K562 (cell line): ENCODE measurements around the gene FSTL3. TPM values are rescaled to one million over a fixed set of nuclear protein-coding genes. Genes with fewer than 3 reads are reported as not detected.
A peak's percentile ranks its signal among the peaks of the same experiment; 100 is the strongest.

ENCODE experiments used
- ATAC-seq: fragments of 200-7000 bp; cut with Tn5 transposase; 3 replicates; pipeline ENCODE4 v1.9.1; 2020; ENCODE audit warnings: moderate library complexity
- BruUV-seq: library from RNA; stranded (reverse); fragments of 400-500 nt; replicated peaks from 2 replicates; lab custom pipeline; 2021; lab: Mats Ljungman, UMichigan
- CTCF ChIA-PET: fragments of 300-600 bp; formaldehyde crosslinking; extraction: SDS; loops from one replicate; lab custom pipeline; 2021; ENCODE audit warnings: low intra/inter-chr PET ratio; lab: Yijun Ruan, JAX
- POLR2A ChIA-PET: fragments of 300-600, 350-650 bp; sonication (Branson Sonifier 250); formaldehyde crosslinking; extraction: SDS; loops from one replicate; lab custom pipeline; 2021; ENCODE audit warnings: antibody characterized with exemption, inconsistent platforms; lab: Yijun Ruan, JAX
- DNase-seq, 4 experiments: peaks; one replicate each; pipeline versions ENCODE4 v3.0.0 to v3.0.0-alpha.2; 2011 to 2018; ENCODE audit warnings: low spot score in 3 of 4, mixed read lengths in 3 of 4; ENCODE audit errors: extremely low read depth in 1 of 4
- FAIRE-seq: peaks from 2 replicates; lab custom pipeline; 2011; peaks lifted over from hg19 to GRCh38; lab: Jason Lieb, UNC
- H2AFZ ChIP-seq: 2 replicates; pipeline ENCODE4 v1.6.0; 2011; ENCODE audit warnings: low read depth, low read length, control low read depth, inconsistent platforms
- H3K27ac ChIP-seq: fragments of 200-600 bp; 3 replicates; pipeline ENCODE4 v1.8.0; 2011; ENCODE audit warnings: low read depth, mild to moderate bottlenecking, control low read depth, inconsistent platforms, low read length, moderate library complexity, mixed read lengths; ENCODE audit errors: extremely low read depth
- H3K27me3 ChIP-seq, 2 experiments: fragments of 300-600 bp in 1 of 2; 2 replicates in 1 of 2; 3 replicates in 1 of 2; pipeline versions ENCODE4 v1.6.0 to v1.8.0; 2011; ENCODE audit warnings: inconsistent platforms in 2 of 2, low read length in 2 of 2, mild to moderate bottlenecking in 1 of 2, mixed read lengths in 1 of 2, moderate library complexity in 1 of 2; ENCODE audit not compliant: control insufficient read depth in 2 of 2, insufficient read depth in 2 of 2
- H3K36me3 ChIP-seq: fragments of 300-600 bp; 3 replicates; pipeline ENCODE4 v1.8.0; 2011; ENCODE audit warnings: mild to moderate bottlenecking, low read length, inconsistent platforms; ENCODE audit not compliant: control insufficient read depth, insufficient read depth
- H3K4me1 ChIP-seq, 2 experiments: fragments of 200-600 bp in 1 of 2; replicated peaks in 1 of 2; 2 replicates in 1 of 2; 3 replicates in 1 of 2; pipeline versions ENCODE4 v1.5.1 to v1.8.0; 2011; ENCODE audit warnings: inconsistent platforms in 2 of 2, low read length in 2 of 2, mild to moderate bottlenecking in 1 of 2, mixed read lengths in 1 of 2, moderate library complexity in 1 of 2; ENCODE audit not compliant: control insufficient read depth in 2 of 2, insufficient read depth in 2 of 2
- H3K4me2 ChIP-seq: 2 replicates; pipeline ENCODE4 v1.6.1; 2011; ENCODE audit warnings: low read length, control low read depth, inconsistent platforms, mixed read lengths; ENCODE audit not compliant: insufficient read depth
- H3K4me3 ChIP-seq: fragments of 200-600 bp; sonication (generic), shearing (Covaris generic); 2 replicates; pipeline ENCODE4 v1.5.1; 2016; ENCODE audit warnings: control low read depth, inconsistent platforms
- H3K79me2 ChIP-seq: fragments of 200-600 bp; 3 replicates; pipeline ENCODE4 v1.8.0; 2011; ENCODE audit warnings: low read length, inconsistent platforms; ENCODE audit not compliant: control insufficient read depth, insufficient read depth
- H3K9ac ChIP-seq, 2 experiments: 2 replicates each; pipeline versions ENCODE4 v1.6.0 to v1.6.1; 2011; ENCODE audit warnings: low read depth in 2 of 2, low read length in 2 of 2, control low read depth in 1 of 2, inconsistent platforms in 1 of 2, mild to moderate bottlenecking in 1 of 2, mixed read lengths in 1 of 2; ENCODE audit not compliant: insufficient read depth in 1 of 2
- H3K9me1 ChIP-seq: one replicate; pipeline ENCODE4 v1.6.0; 2011; ENCODE audit warnings: inconsistent platforms, mild to moderate bottlenecking, low read length, moderate library complexity; ENCODE audit not compliant: control insufficient read depth, insufficient read depth
- H3K9me3 ChIP-seq: replicated peaks from 2 replicates; pipeline ENCODE4 v1.5.1; 2011; ENCODE audit warnings: low read depth, low read length, inconsistent platforms; ENCODE audit not compliant: control insufficient read depth, insufficient read depth
- H4K20me1 ChIP-seq: replicated peaks from 2 replicates; pipeline ENCODE4 v1.6.1; 2011; ENCODE audit warnings: low read length, inconsistent platforms, mixed read lengths; ENCODE audit not compliant: control insufficient read depth, insufficient read depth
- BCOR ChIP-seq: fragments of 450-650 bp; IDR thresholded peaks from 2 replicates; pipeline ENCODE4 v1.6.1; 2016
- GATA2 ChIP-seq: sonication (generic); formaldehyde crosslinking; IDR thresholded peaks from 2 replicates; pipeline ENCODE4 v1.4.0; 2020; ENCODE audit warnings: mild to moderate bottlenecking, missing genetic modification reagents
- GTF2E2 ChIP-seq: fragments of 200-800 bp; sonication (Bioruptor generic); IDR thresholded peaks from 2 replicates; pipeline ENCODE4 v1.6.1; 2016; ENCODE audit warnings: missing genetic modification characterization, missing compliant biosample characterization
- MAZ ChIP-seq, 2 experiments: fragments of 450-650 bp in 1 of 2; sonication (generic) in 1 of 2; formaldehyde crosslinking; IDR thresholded peaks in 1 of 2; conservative IDR thresholded peaks in 1 of 2; 2 replicates each; pipeline versions ENCODE4 v1.4.0 to v1.5.0; 2020; ENCODE audit warnings: mild to moderate bottlenecking in 1 of 2, missing genetic modification reagents in 1 of 2
- NFE2 ChIP-seq: IDR thresholded peaks from 2 replicates; pipeline ENCODE4 v1.6.1; 2014; ENCODE audit warnings: antibody characterized with exemption, low read depth
- PHF8 ChIP-seq: fragments of 200-600 bp; sonication (generic); IDR thresholded peaks from 2 replicates; pipeline ENCODE4 v1.6.1; 2012; ENCODE audit warnings: mixed run types, mild to moderate bottlenecking, inconsistent platforms, low read length, moderate library complexity, borderline replicate concordance
- RBM25 ChIP-seq: fragments of 200-400 bp; formaldehyde crosslinking; IDR thresholded peaks from 2 replicates; pipeline ENCODE4 v1.6.1; 2018; ENCODE audit warnings: low read length, low read depth, moderate library complexity; ENCODE audit not compliant: severe bottlenecking
- ZBTB7A ChIP-seq: IDR thresholded peaks from 2 replicates; pipeline ENCODE4 v1.6.1; 2011; ENCODE audit warnings: low read depth, mild to moderate bottlenecking, low read length, moderate library complexity, borderline replicate concordance; ENCODE audit not compliant: control insufficient read depth
- ZFX ChIP-seq: sonication (generic); formaldehyde crosslinking; IDR thresholded peaks from 2 replicates; pipeline ENCODE4 v1.8.0; 2022; ENCODE audit warnings: mild to moderate bottlenecking, missing genetic modification reagents, moderate library complexity
- ZNF408 ChIP-seq: fragments of 250-450 bp; sonication (Bioruptor Pico); IDR thresholded peaks from 2 replicates; pipeline ENCODE4 v1.4.0; 2020; ENCODE audit warnings: low read depth, mild to moderate bottlenecking, moderate library complexity
- ZNF586 ChIP-seq: fragments of 450-650 bp; formaldehyde crosslinking; conservative IDR thresholded peaks from 2 replicates; pipeline ENCODE4 v1.4.0; 2020; ENCODE audit warnings: mild to moderate bottlenecking, moderate library complexity
- ZNF589 ChIP-seq: fragments of 200-800 bp; sonication (Bioruptor generic); IDR thresholded peaks from 2 replicates; pipeline ENCODE4 v1.6.1; 2016; ENCODE audit warnings: low read depth, missing genetic modification characterization, missing compliant biosample characterization
- WGBS: fragments of 100-300 bp; shearing (Covaris generic); methylation state at CpG from one replicate; pipeline ENCODE4 v1.1.6; 2016; ENCODE audit warnings: low coverage, mixed read lengths; ENCODE audit not compliant: insufficient coverage; ENCODE audit errors: missing lambda C conversion rate; 5-methylcytosine and 5-hydroxymethylcytosine counted together
- in situ Hi-C: fragments of 300-500 bp; cut with MboI; formaldehyde crosslinking; loops from 4 replicates; pipeline ENCODE4 v1.15.0; 2018; ENCODE audit warnings: inconsistent platforms, mixed read lengths
- intact Hi-C: fragments of 100-400 bp; cut with micrococcal nuclease; formaldehyde crosslinking; loops from 2 replicates; pipeline ENCODE4 v1.14.2; 2022
- polyA plus RNA-seq, 8 experiments: library from polyadenylated mRNA; depleted of rRNA in 4 of 8; stranded (reverse) in 5 of 8; unstranded in 3 of 8; fragments of >200 nt; fragmentation: Nextera tagmentation in 2 of 8; fragmentation: Illumina TruSeq in 1 of 8; extraction: Ambion mirVana in 2 of 8; extraction: Trizol in 1 of 8; gene quantifications; 2 replicates each; pipeline versions ENCODE4 v1.2.1 to v1.2.3, GENCODE V29; 2011 to 2014; ENCODE audit warnings: inconsistent platforms in 1 of 8, missing spikeins in 1 of 8
- total RNA-seq, 7 experiments: library from RNA; depleted of rRNA in 6 of 7; stranded (reverse); fragments of >200 nt in 6 of 7; fragmentation: Illumina TruSeq in 2 of 7; extraction: Trizol in 2 of 7; gene quantifications; 2 replicates each; pipeline versions ENCODE4 v1.2.1 to v1.2.3, GENCODE V29; 2011 to 2021; ENCODE audit warnings: low replicate concordance in 1 of 7
- TF ChIP-seq, protein P1 (sequence below): fragments of 200-800 bp; sonication (Bioruptor generic); IDR thresholded peaks from 2 replicates; pipeline ENCODE4 v1.6.1; 2017; ENCODE audit warnings: missing genetic modification characterization, missing compliant biosample characterization
- TF ChIP-seq, protein P2 (sequence below), 3 experiments: IDR thresholded peaks in 2 of 3; conservative IDR thresholded peaks in 1 of 3; 2 replicates each; pipeline ENCODE4 v1.5.1; 2011 to 2012; ENCODE audit warnings: low read length in 3 of 3, mild to moderate bottlenecking in 3 of 3, control low read depth in 2 of 3, improper control_type of control experiment in 1 of 3, inconsistent platforms in 1 of 3, low read depth in 1 of 3, mixed read lengths in 1 of 3, moderate library complexity in 1 of 3; ENCODE audit not compliant: insufficient read depth in 2 of 3

FSTL3 gene
- total and polyA plus RNA-seq, 9 of the 15 experiments (the other 6 are each of a cell fraction or from before 2014, with no cell fraction given): 0.35 to 6.8 (median 4.2) TPM; not detected in 1

DNA sequence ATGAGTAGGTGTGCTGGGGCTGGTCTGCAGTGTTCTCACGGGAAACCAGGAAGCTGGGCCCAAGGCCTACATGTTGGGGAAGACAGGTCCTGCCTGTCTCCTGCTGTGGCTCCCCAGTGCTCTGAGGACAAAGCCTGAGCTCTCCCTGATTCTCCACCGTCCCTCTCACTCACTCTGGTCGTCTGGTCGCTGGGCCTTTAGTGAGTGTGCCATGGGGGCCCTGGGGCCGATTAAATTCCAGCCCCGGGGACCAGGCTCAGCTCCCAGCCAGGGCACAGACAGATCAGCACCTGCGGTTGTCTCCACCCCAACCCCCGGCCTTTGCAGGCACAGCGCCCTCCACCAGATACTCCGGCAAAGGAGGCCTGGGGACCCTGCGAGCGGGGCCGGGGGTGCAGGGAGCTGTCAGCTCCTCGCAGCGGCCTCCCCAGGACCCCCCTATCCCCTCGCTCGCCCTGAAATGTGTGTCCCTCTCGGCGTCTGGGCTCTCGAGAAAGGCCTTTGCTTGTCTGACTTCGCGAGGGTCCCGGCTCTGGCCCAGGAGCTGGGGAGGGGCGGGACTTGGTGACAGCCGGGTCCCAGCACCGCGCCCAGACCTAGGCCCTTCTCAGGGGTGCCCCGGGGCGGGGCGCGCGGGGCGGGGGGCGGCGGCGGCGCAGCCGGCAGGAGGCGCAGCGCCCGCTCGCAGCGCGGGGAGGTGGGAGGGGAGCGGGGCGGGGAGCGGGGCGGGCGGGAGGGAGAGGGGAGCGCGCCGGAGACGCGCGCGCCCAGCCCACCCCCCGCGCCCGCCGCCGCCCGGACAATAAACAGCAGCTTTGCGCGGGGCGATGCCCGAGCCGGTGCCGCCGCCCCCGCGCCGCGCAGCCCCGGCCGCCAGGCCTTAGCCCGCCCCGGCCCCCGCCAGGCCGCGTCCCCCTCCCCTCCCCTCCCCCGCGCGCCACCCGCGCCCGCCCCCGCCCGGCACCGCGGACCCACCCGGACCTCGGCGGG lies 32.3 kb downstream of the FSTL3 start, which contains the start of gene PALM:
PALM (plus strand) TSS at position 782 of the 990 bp plus-strand sequence. CDS start 212 bp downstream, outside the sequence.
- Histone ChIP-seq H3K4me3 (peak within 1 kb of the TSS; percentile 56), H3K9me3 (0 out of 2 replicates have a peak, but pooled peaks cover 2% of the 10 kb centered on the region), H3K9me1 (no peaks in the 10 kb centered on the region), H2AFZ (peak within 1 kb of the TSS; percentile 83), H3K4me2 (peak within 1 kb of the TSS; percentile 54), H3K27ac (peak within 1 kb of the TSS; percentile 33; the same call in 1 of the 3 replicates), H3K27me3 (no peaks in the 10 kb centered on the region), H3K79me2 (no peaks in the 10 kb centered on the region), H4K20me1 (no peaks in the 10 kb centered on the region), H3K9ac (peak within 1 kb of the TSS; percentile 53 to 88), H3K4me1 (peaks cover 10 to 35% of the 10 kb centered on the region in 2 experiments; a peak in 4 of 5 replicates), H3K36me3 (no peaks in the 10 kb centered on the region)
- peak; percentile 50 for ATAC-seq
- WGBS: 42% methylated on average over 19 of the region's 93 CpGs
- ChIA-PET CTCF (no interaction called here), POLR2A (interaction anchor here (0.7 kb wide), 1 partner anchor 14 kb away, joined by 3 read pairs; no protein-coding TSS in a partner anchor)
- intact Hi-C loops (no loop called here), in situ Hi-C loops (no loop called here)
- no TSS peak for BruUV-seq
- FAIRE-seq: no peak
- peak; percentile 64 to 86 (median 74) for DNase-seq
- TF ChIP-seq RBM25 (peak; percentile 3), MAZ (CRISPR knock-in tag; conservative IDR thresholded peaks at IDR 0.05 in 1 of 2, IDR thresholded peaks at IDR 0.05 in 1 of 2) (peak in 1 of 2 experiments; percentile 59; a peak in 2 of 4 replicates), ZFX (CRISPR knock-in tag) (peak; percentile 64), ZNF589 (CRISPR knock-in tag) (0 out of 2 replicates have a peak, but pooled peaks have one; percentile 26), NFE2 (no peak), BCOR (0 out of 2 replicates have a peak, but pooled peaks have one; percentile 6), ZNF586 (no peak), ZBTB7A (peak; percentile 60), ZNF408 (no peak), PHF8 (peak; percentile 34; the same call in 1 of the 2 replicates), GTF2E2 (tag) (0 out of 2 replicates have a peak, but pooled peaks have one; percentile 36), GATA2 (CRISPR knock-in tag) (no peak)
- TF ChIP-seq, protein P1, sequence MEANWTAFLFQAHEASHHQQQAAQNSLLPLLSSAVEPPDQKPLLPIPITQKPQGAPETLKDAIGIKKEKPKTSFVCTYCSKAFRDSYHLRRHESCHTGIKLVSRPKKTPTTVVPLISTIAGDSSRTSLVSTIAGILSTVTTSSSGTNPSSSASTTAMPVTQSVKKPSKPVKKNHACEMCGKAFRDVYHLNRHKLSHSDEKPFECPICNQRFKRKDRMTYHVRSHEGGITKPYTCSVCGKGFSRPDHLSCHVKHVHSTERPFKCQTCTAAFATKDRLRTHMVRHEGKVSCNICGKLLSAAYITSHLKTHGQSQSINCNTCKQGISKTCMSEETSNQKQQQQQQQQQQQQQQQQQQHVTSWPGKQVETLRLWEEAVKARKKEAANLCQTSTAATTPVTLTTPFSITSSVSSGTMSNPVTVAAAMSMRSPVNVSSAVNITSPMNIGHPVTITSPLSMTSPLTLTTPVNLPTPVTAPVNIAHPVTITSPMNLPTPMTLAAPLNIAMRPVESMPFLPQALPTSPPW (CRISPR knock-in tag): peak; percentile 97
- TF ChIP-seq, protein P2, sequence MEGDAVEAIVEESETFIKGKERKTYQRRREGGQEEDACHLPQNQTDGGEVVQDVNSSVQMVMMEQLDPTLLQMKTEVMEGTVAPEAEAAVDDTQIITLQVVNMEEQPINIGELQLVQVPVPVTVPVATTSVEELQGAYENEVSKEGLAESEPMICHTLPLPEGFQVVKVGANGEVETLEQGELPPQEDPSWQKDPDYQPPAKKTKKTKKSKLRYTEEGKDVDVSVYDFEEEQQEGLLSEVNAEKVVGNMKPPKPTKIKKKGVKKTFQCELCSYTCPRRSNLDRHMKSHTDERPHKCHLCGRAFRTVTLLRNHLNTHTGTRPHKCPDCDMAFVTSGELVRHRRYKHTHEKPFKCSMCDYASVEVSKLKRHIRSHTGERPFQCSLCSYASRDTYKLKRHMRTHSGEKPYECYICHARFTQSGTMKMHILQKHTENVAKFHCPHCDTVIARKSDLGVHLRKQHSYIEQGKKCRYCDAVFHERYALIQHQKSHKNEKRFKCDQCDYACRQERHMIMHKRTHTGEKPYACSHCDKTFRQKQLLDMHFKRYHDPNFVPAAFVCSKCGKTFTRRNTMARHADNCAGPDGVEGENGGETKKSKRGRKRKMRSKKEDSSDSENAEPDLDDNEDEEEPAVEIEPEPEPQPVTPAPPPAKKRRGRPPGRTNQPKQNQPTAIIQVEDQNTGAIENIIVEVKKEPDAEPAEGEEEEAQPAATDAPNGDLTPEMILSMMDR (IDR thresholded peaks at IDR 0.05 in 2 of 3, conservative IDR thresholded peaks at IDR 0.05 in 1 of 3; ENCODE audit: insufficient read depth in 2 of 3, low read depth in 1 of 3, low read length in 3 of 3): peak in 1 of 3 experiments; percentile 7; a peak in 1 of 6 replicates
